NCI-H1048 (cell line): ENCODE measurements around the gene PPP2R5C.

Source experiments
- DNase-seq: peaks from one replicate; lab custom pipeline; 2025; lab: John Stamatoyannopoulos, UW

PPP2R5C gene

GRCh38 chr14:101814934-101815333, 53.4 kb downstream of the PPP2R5C start:
- DNase-seq = no peak

GRCh38 chr14:101815994-101816393, 54.5 kb downstream of the PPP2R5C start:
- no peak for DNase-seq

GRCh38 chr14:101817501-101818001, 56.0 kb downstream of the PPP2R5C start:
- DNase-seq = no peak

GRCh38 chr14:101819251-101819990, 57.9 kb downstream of the PPP2R5C start:
- DNase-seq = no peak

- DNase-seq = no peak
These were observed 58.8 kb downstream of the PPP2R5C start for GRCh38 chr14:101820283-101820798.

GRCh38 chr14:101821528-101821927, 60.0 kb downstream of the PPP2R5C start:
- no peak for DNase-seq

- DNase-seq = no peak
These were observed 61.6 kb downstream of the PPP2R5C start for GRCh38 chr14:101823066-101823465.

- DNase-seq = no peak
These were observed 62.1 kb downstream of the PPP2R5C start for GRCh38 chr14:101823511-101824120.

GRCh38 chr14:101824339-101824727, 62.8 kb downstream of the PPP2R5C start:
- DNase-seq = no peak

GRCh38 chr14:101825797-101826196, 64.3 kb downstream of the PPP2R5C start:
- DNase-seq = no peak

GRCh38 chr14:101826351-101826750, 64.8 kb downstream of the PPP2R5C start:
- no peak for DNase-seq

GRCh38 chr14:101827286-101827685, 65.8 kb downstream of the PPP2R5C start:
- DNase-seq = no peak

- DNase-seq = no peak
These were observed 66.5 kb downstream of the PPP2R5C start for GRCh38 chr14:101828046-101828445.

GRCh38 chr14:101830271-101830670, 68.8 kb downstream of the PPP2R5C start:
- DNase-seq = no peak

GRCh38 chr14:101833045-101833444, 71.5 kb downstream of the PPP2R5C start:
- no peak for DNase-seq

GRCh38 chr14:101834397-101834796, 72.9 kb downstream of the PPP2R5C start:
- DNase-seq = no peak

- DNase-seq = no peak
These were observed 73.5 kb downstream of the PPP2R5C start for GRCh38 chr14:101834800-101835547.

- no peak for DNase-seq
These were observed 74.1 kb downstream of the PPP2R5C start for GRCh38 chr14:101835566-101835965.

GRCh38 chr14:101836135-101836534, 74.6 kb downstream of the PPP2R5C start:
- no peak for DNase-seq

- no peak for DNase-seq
These were observed 77.0 kb downstream of the PPP2R5C start for GRCh38 chr14:101838476-101838875.

- DNase-seq = no peak
These were observed 77.7 kb downstream of the PPP2R5C start for GRCh38 chr14:101839236-101839635.

- no peak for DNase-seq
These were observed 78.2 kb downstream of the PPP2R5C start for GRCh38 chr14:101839661-101840060.
